Stomach (tissue), 4 donors: Measurements from ENCODE around the gene TMEM242.

Source experiments
- EP300 ChIP-seq: sonication (generic); formaldehyde crosslinking; IDR thresholded peaks from one replicate; pipeline ENCODE4 v1.6.1; 2017; ENCODE audit warnings: antibody characterized with exemption
- POLR2A ChIP-seq, 4 donors: fragments of 450-650 bp; IDR thresholded peaks; one replicate each; pipeline ENCODE4 v1.6.1; 2016; ENCODE audit warnings: antibody characterized with exemption in 4 of 4, control low read depth in 2 of 4, mild to moderate bottlenecking in 1 of 4, moderate library complexity in 1 of 4
- POLR2AphosphoS5 ChIP-seq, 3 donors: sonication (generic); formaldehyde crosslinking; IDR thresholded peaks; one replicate each; pipeline ENCODE4 v1.6.1; 2016; ENCODE audit warnings: antibody characterized with exemption in 3 of 3
- TF ChIP-seq, protein P1 (sequence below), 7 experiments: fragments of 450-650 bp in 4 of 7; fragments of 200-600 bp in 3 of 7; sonication (generic) in 3 of 7; IDR thresholded peaks; one replicate each; pipeline ENCODE4 v1.5.1; 2016 to 2019; ENCODE audit warnings: antibody characterized with exemption in 7 of 7, control low read depth in 2 of 7, mild to moderate bottlenecking in 1 of 7

DNA sequence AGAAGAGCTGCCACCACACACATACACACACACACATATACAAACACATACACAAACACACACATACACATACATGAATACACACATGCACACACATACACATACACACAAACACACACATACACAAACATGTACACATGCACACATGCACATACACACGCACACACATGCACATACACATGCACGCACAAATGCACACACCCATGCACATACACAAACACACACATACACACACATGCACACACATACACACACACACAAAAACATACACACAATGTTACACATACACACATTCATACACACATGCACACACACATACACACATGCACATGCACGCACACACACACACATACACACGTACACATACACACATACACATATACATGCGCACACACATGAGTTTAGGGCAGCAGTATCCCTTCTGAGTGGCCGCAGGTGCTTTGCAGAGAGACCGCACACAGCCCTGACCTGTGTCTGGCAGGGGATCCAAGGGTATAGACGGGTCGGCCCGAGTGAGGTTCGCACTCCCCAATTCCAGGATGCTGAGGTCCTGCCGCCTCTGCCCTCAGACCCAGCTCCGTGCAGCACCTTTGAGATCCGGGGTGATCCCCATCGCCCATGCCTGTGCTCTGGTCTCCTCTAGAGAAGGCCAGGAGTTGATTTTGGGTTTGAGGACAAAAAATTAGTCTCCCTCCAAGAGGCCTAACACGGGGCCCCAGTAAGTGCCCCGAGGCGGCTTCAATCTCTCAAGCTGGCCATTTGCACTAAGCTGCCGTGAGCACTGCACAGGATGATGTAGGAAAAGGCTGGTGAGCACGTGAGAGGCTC, 56.8 kb downstream of the TMEM242 start:
- TF ChIP-seq POLR2A (IDR thresholded peaks at IDR 0.05) (no peak), POLR2AphosphoS5 (IDR thresholded peaks at IDR 0.05) (no peak), EP300 (no peak)
- TF ChIP-seq, protein P1, sequence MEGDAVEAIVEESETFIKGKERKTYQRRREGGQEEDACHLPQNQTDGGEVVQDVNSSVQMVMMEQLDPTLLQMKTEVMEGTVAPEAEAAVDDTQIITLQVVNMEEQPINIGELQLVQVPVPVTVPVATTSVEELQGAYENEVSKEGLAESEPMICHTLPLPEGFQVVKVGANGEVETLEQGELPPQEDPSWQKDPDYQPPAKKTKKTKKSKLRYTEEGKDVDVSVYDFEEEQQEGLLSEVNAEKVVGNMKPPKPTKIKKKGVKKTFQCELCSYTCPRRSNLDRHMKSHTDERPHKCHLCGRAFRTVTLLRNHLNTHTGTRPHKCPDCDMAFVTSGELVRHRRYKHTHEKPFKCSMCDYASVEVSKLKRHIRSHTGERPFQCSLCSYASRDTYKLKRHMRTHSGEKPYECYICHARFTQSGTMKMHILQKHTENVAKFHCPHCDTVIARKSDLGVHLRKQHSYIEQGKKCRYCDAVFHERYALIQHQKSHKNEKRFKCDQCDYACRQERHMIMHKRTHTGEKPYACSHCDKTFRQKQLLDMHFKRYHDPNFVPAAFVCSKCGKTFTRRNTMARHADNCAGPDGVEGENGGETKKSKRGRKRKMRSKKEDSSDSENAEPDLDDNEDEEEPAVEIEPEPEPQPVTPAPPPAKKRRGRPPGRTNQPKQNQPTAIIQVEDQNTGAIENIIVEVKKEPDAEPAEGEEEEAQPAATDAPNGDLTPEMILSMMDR (IDR thresholded peaks at IDR 0.05): no peak
